Spinal cord (tissue), 10 donors: Measurements from ENCODE around the gene CRABP1. TPM values are rescaled to one million over a fixed set of nuclear protein-coding genes. Genes with fewer than 3 reads are reported as not detected.

ENCODE experiments used
- DNase-seq, 6 donors: peaks; one replicate each; pipeline versions ENCODE4 v3.0.0 to v3.0.0-alpha.2; 2013 to 2015; ENCODE audit warnings: low spot score in 6 of 6, low read depth in 4 of 6
- H3K27ac ChIP-seq: one replicate; pipeline ENCODE4 v1.5.1; 2013; ENCODE audit warnings: low read depth, low read length, control low read depth
- H3K27me3 ChIP-seq: one replicate; pipeline ENCODE4 v1.6.1; 2013; ENCODE audit warnings: low read length; ENCODE audit not compliant: control insufficient read depth, insufficient read depth
- H3K36me3 ChIP-seq: one replicate; pipeline ENCODE4 v1.6.1; 2013; ENCODE audit warnings: low read length; ENCODE audit not compliant: control insufficient read depth, insufficient read depth
- H3K4me1 ChIP-seq: one replicate; pipeline ENCODE4 v1.6.1; 2013; ENCODE audit warnings: low read length; ENCODE audit not compliant: control insufficient read depth, insufficient read depth
- H3K4me3 ChIP-seq: one replicate; pipeline ENCODE4 v1.5.1; 2013; ENCODE audit warnings: low read depth, low read length, control low read depth
- H3K9me3 ChIP-seq: one replicate; pipeline ENCODE4 v1.6.1; 2013; ENCODE audit warnings: low read length; ENCODE audit not compliant: control insufficient read depth, insufficient read depth
- whole genome bisulfite sequencing: methylation state at CpG from one replicate; pipeline ENCODE4 v1.1.5; 2013; ENCODE audit warnings: missing lambda C conversion rate; ENCODE audit not compliant: insufficient coverage; 5-methylcytosine and 5-hydroxymethylcytosine counted together
- polyA plus RNA-seq, 2 donors: library from polyadenylated mRNA; unstranded; fragments of 120-200 nt; gene quantifications; one replicate each; pipeline ENCODE4 v1.2.1, GENCODE V29; 2013; ENCODE audit not compliant: insufficient read length in 2 of 2
- total RNA-seq, 2 donors: library from RNA; depleted of rRNA in 1 of 2; stranded (reverse); fragments of 120-200 nt in 1 of 2; fragments of >200 nt in 1 of 2; gene quantifications; one replicate each; pipeline versions ENCODE4 v1.2.3 to v1.2.4, GENCODE V29; 2013 to 2014
- donor health status: healthy.

CRABP1 gene
- total and polyA plus RNA-seq, 4 donors = 113 to 1,461 (median 433) TPM

GRCh38 chr15:78355177-78355576 lies 15.0 kb downstream of the CRABP1 start:
- Histone ChIP-seq H3K36me3 (no peaks in the 10 kb centered on the region), H3K27ac (no peak overlapping the region), H3K4me1 (no peaks in the 10 kb centered on the region), H3K4me3 (no peak overlapping the region), H3K9me3 (no peaks in the 10 kb centered on the region), H3K27me3 (no peaks in the 10 kb centered on the region)
- no peak for DNase-seq
- 94% methylated on average over 3 of the region's 8 CpGs for WGBS

- Histone ChIP-seq H3K4me1 (peaks cover 6% of the 10 kb centered on the region), H3K36me3 (no peaks in the 10 kb centered on the region), H3K4me3 (no peak overlapping the region), H3K9me3 (no peaks in the 10 kb centered on the region), H3K27me3 (peaks cover 12% of the 10 kb centered on the region), H3K27ac (no peak overlapping the region)
- WGBS = no CpG with 5 or more reads among the region's 6 CpGs
- no peak for DNase-seq
Observed at GRCh38 chr15:78358102-78358870, 18.1 kb downstream of the CRABP1 start.

- Histone ChIP-seq H3K27me3 (peaks cover 12% of the 10 kb centered on the region), H3K27ac (no peak overlapping the region), H3K4me3 (no peak overlapping the region), H3K4me1 (peaks cover 10% of the 10 kb centered on the region), H3K9me3 (no peaks in the 10 kb centered on the region), H3K36me3 (no peaks in the 10 kb centered on the region)
- DNase-seq = no peak
- no CpG with 5 or more reads among the region's 3 CpGs for WGBS
Observed at GRCh38 chr15:78359041-78359808, 19.1 kb downstream of the CRABP1 start.

GRCh38 chr15:78360367-78360801 lies 20.2 kb downstream of the CRABP1 start:
- Histone ChIP-seq H3K4me1 (peaks cover 12% of the 10 kb centered on the region), H3K36me3 (no peaks in the 10 kb centered on the region), H3K27me3 (peaks cover 12% of the 10 kb centered on the region), H3K27ac (no peak overlapping the region), H3K4me3 (no peak overlapping the region), H3K9me3 (no peaks in the 10 kb centered on the region)
- DNase-seq = no peak
- 62% methylated on average over 5 of the region's 6 CpGs for WGBS

- H3K27ac ChIP-seq = no peak overlapping the region
- H3K27me3 ChIP-seq = peaks cover 12% of the 10 kb centered on the region
- WGBS = 54% methylated on average over 6 of the region's 8 CpGs
- DNase-seq = peak in 1 of 6 donors; percentile 75
- H3K36me3 ChIP-seq = no peaks in the 10 kb centered on the region
- H3K4me3 ChIP-seq = no peak overlapping the region
- H3K9me3 ChIP-seq = no peaks in the 10 kb centered on the region
- peaks cover 12% of the 10 kb centered on the region for H3K4me1 ChIP-seq
Observed at GRCh38 chr15:78360958-78361718, 21.0 kb downstream of the CRABP1 start.

- Histone ChIP-seq H3K4me1 (peaks cover 12% of the 10 kb centered on the region), H3K27me3 (peaks cover 12% of the 10 kb centered on the region), H3K4me3 (no peak overlapping the region), H3K9me3 (no peaks in the 10 kb centered on the region), H3K36me3 (no peaks in the 10 kb centered on the region), H3K27ac (no peak overlapping the region)
- 92% methylated on average over 6 of the region's 6 CpGs for WGBS
- no peak for DNase-seq
Observed at GRCh38 chr15:78361771-78362506, 21.8 kb downstream of the CRABP1 start.

- no peak overlapping the region for H3K27ac ChIP-seq
- H3K4me3 ChIP-seq = no peak overlapping the region
- DNase-seq = no peak
- peaks cover 12% of the 10 kb centered on the region for H3K27me3 ChIP-seq
- WGBS = 73% methylated on average over 8 of the region's 8 CpGs
- no peaks in the 10 kb centered on the region for H3K9me3 ChIP-seq
- H3K36me3 ChIP-seq = no peaks in the 10 kb centered on the region
- H3K4me1 ChIP-seq = peaks cover 12% of the 10 kb centered on the region
Observed at GRCh38 chr15:78362716-78363380, 22.7 kb downstream of the CRABP1 start.

- DNase-seq = no peak
- Histone ChIP-seq H3K27me3 (peaks cover 15% of the 10 kb centered on the region), H3K9me3 (no peaks in the 10 kb centered on the region), H3K27ac (no peak overlapping the region), H3K36me3 (no peaks in the 10 kb centered on the region), H3K4me1 (peaks cover 12% of the 10 kb centered on the region), H3K4me3 (no peak overlapping the region)
- WGBS = 61% methylated on average over 4 of the region's 6 CpGs
Observed at GRCh38 chr15:78363381-78363734, 23.2 kb downstream of the CRABP1 start.

- peak in 1 of 6 donors; percentile 49 for DNase-seq
- H3K27ac ChIP-seq = no peak overlapping the region
- H3K4me3 ChIP-seq = no peak overlapping the region
- peaks cover 12% of the 10 kb centered on the region for H3K4me1 ChIP-seq
- peaks cover 16% of the 10 kb centered on the region for H3K27me3 ChIP-seq
- no peaks in the 10 kb centered on the region for H3K9me3 ChIP-seq
- 45% methylated on average over 5 of the region's 7 CpGs for WGBS
- H3K36me3 ChIP-seq = no peaks in the 10 kb centered on the region
Observed at GRCh38 chr15:78364233-78364632, 24.1 kb downstream of the CRABP1 start.
